DOHH2 (cell line): Measurements from ENCODE around the gene ECM1.

Experiments
- EZH2phosphoT487 ChIP-seq: fragments of 200-600 bp; sonication (generic); IDR thresholded peaks from 2 replicates; pipeline ENCODE4 v1.6.1; 2017; ENCODE audit warnings: borderline replicate concordance, mild to moderate bottlenecking, antibody characterized with exemption, low read length, moderate library complexity, mixed read lengths
- TF ChIP-seq, protein P1 (sequence below): fragments of 200-600 bp; sonication (generic); IDR thresholded peaks from one replicate; pipeline ENCODE4 v1.5.1; 2014; ENCODE audit warnings: antibody characterized with exemption, mild to moderate bottlenecking, low read depth, low read length; ENCODE audit not compliant: poor library complexity, severe bottlenecking

DNA sequence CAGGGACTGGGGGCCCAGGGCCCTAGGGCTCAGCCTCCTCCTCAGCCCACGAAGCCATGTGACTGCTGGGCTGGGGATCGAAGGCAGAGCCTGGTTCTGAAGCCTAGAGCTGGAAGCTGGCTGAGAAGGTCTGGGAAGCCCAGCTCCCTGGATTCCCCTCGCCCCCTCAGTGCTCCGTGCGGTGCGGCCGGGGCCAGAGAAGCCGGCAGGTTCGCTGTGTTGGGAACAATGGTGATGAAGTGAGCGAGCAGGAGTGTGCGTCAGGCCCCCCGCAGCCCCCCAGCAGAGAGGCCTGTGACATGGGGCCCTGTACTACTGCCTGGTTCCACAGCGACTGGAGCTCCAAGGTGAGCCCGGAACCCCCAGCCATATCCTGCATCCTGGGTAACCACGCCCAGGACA is 50.4 kb downstream of the ECM1 start:
- TF ChIP-seq EZH2phosphoT487, result no peak
- TF ChIP-seq, protein P1, sequence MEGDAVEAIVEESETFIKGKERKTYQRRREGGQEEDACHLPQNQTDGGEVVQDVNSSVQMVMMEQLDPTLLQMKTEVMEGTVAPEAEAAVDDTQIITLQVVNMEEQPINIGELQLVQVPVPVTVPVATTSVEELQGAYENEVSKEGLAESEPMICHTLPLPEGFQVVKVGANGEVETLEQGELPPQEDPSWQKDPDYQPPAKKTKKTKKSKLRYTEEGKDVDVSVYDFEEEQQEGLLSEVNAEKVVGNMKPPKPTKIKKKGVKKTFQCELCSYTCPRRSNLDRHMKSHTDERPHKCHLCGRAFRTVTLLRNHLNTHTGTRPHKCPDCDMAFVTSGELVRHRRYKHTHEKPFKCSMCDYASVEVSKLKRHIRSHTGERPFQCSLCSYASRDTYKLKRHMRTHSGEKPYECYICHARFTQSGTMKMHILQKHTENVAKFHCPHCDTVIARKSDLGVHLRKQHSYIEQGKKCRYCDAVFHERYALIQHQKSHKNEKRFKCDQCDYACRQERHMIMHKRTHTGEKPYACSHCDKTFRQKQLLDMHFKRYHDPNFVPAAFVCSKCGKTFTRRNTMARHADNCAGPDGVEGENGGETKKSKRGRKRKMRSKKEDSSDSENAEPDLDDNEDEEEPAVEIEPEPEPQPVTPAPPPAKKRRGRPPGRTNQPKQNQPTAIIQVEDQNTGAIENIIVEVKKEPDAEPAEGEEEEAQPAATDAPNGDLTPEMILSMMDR, result no peak
